ENCODE measurements around the gene KRT73.

Gene KRT73

DNA sequence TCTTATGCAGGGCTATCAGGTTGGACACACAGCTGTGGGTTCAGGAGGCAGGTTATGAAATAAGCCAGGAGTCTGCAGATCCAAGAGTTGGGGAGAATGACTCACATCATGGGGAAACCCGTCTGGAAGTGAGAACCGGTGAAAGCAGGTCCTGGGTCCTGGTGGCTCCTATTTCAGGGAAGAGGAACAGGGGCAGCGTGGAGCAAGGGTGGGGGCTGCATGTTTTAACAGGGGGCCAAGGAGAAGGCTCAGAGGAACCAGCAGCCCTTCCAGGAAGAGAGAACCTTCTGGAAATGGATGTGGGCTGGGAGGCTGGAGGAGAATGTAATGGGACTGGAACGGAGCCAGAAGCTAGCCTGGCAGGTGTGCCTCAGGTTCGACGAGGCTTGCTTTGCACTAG, 36.9 kb downstream of the KRT73 start:
- in situ Hi-C loops (cut with MboI; ENCODE audit: low pct_unique_long_range_greater_than_20kb, low sequenced_read_pairs), result loop anchor here (10.0 kb wide), 1 partner anchor 293 kb away; no protein-coding TSS in a partner anchor
- DNase-seq, result no peak

DNA sequence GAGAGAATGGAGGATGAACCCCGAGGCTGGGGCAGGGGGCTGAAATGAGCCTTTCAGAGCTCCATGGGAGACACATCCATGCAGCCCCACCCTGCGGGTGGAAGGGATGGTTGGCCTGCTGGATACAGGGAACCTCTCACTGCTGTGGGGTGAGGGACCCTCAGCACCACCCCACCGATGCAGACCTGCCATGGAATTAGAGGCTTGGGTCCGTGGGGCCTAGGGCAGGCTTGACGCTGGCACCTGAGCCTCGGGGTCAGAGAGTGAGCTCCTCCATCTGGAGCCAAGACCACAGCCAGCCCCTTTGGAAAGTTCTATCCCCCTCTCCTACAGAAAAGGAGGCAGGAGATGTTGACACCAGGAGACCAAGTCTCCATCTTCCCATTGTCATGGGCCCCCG, 37.3 kb downstream of the KRT73 start:
- no peak for DNase-seq
- in situ Hi-C loops (cut with MboI; ENCODE audit: low pct_unique_long_range_greater_than_20kb, low sequenced_read_pairs), result loop anchor here (10.0 kb wide), 1 partner anchor 294 kb away; no protein-coding TSS in a partner anchor

DNA sequence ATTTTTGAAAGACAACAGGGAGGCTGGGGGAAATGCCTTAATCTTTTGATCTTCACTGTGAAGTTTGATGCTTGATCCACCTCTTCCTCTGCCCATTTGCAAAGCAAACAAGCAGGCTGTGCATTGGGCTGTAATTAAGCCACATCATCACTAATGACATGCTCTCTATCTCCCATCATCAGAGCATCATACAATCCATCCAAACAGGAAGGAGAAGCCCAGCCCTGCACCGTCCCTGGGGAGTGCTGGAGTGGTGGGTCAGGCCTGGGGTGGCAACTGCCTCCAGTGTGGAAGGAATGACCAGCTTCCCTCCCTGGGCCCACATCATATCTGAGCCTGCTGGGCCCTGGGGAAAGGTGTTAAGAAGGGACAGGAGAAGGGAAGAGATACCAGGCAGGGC, 37.9 kb downstream of the KRT73 start:
- in situ Hi-C loops (cut with MboI; ENCODE audit: low pct_unique_long_range_greater_than_20kb, low sequenced_read_pairs), result loop anchor here (10.0 kb wide), 1 partner anchor 294 kb away; no protein-coding TSS in a partner anchor
- no peak for DNase-seq

DNA sequence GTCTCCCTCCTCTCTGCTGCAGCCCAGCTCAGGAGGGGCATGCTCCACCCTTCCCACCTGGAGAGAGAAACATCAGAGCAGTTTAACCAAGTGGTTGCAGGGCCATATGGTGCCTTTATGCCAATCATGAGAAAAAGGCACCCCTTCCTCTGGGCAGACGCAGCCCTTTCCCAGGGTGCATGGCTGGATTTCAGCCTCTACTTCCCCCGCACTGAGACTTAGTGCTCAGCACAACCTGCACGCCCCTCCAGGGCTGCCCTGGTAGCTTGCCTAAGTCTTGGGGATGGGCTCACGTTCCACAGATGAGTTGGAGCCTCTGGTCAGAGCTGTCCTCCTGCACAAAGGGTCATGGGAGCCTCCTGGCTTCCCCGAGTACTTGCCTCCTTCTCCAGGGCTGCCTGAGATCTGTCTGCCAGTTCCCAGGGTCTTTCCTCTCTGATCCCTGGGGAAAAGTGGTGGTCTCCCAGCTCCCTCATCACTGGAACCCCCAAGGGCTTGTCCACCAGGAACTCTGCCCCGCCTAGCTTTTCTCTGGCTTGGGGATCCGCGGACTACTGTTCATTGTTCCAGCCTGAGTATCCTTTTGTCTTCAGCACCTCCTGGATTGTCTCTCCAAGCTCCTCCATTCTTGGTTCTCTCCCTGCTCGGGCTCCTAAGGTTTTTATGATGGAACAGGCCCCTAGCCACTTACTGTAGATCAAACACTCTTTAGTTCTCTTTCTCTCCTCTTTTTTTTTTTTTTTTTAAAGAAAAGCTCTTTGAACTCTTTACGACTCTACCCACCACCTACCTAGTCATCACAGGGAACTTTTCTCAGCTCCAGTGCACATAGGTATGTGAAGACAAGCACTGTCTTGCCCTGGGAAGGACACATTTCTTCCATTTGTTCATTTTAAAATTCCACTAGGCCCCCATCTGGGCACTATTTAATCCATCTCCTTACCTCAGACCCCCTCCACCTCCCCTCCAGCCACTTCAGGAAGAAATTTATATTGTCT, 38.6 kb downstream of the KRT73 start:
- no peak for DNase-seq
- in situ Hi-C loops (cut with MboI; ENCODE audit: low pct_unique_long_range_greater_than_20kb, low sequenced_read_pairs), result loop anchor here (10.0 kb wide), 1 partner anchor 295 kb away; no protein-coding TSS in a partner anchor

DNA sequence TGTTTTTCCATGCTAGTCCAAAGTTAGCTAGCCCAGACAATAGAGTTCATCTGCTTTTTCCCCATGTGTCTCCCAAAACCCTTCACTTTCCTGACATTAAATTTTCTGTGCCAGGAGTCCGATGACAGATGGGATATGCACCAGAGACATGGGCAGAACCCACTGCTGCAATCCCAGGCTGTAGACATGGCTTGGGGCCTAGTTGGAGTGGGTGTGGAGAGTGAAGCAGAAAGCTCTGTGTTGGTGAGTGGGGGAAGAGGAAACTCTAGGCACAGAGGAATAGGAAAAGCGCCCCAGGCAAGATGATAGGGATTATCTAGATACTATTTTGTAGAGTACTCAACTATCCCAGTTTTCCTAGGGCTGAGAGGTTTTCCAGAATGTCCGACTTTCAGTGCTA, 39.9 kb downstream of the KRT73 start:
- in situ Hi-C loops (cut with MboI; ENCODE audit: low pct_unique_long_range_greater_than_20kb, low sequenced_read_pairs), result no loop called here

DNA sequence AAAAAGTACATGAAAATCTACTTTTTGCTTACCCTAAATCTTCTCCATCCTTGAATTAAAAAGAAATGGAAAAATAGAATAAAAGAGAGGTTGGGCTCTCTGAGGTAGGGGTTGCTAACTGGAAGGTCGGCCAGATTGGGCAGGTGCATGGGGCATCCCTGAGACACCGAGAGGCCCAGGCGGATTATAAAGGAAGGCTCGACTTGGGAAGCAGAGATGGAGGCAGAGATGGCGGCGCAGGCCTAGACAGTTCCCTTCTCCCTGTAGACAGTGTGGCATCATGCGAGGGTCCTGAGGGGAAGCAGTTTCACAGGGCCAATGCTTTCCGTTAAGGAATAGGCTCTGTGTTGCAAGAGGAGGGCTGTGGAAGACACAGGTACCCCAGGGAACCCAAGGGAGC, 41.0 kb downstream of the KRT73 start:
- DNase-seq, result no peak
- in situ Hi-C loops (cut with MboI; ENCODE audit: low pct_unique_long_range_greater_than_20kb, low sequenced_read_pairs), result no loop called here

More for the DNA sequence above, 39.9 kb downstream of the KRT73 start:
- DNase-seq, result no peak

DNA sequence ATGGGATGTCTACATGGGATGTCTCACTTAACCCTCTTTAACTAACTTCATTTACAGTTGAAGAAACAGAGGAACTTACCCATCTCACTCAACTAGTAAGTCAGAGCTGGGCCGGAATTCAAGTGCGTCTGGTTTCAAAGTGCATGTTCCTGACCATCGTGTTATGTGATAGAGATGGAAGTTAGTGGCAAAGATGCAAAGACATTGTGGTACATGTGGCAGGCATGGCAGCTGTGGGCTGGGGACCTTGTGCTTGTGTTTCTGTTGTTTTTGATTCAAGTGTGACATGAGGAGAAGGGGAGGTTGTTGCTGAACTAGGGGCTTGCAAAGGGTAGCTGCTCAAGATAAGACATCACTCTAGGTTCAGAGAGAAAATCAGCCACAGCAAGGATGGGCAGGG, 42.4 kb downstream of the KRT73 start:
- in situ Hi-C loops (cut with MboI; ENCODE audit: low pct_unique_long_range_greater_than_20kb, low sequenced_read_pairs), result no loop called here

DNA sequence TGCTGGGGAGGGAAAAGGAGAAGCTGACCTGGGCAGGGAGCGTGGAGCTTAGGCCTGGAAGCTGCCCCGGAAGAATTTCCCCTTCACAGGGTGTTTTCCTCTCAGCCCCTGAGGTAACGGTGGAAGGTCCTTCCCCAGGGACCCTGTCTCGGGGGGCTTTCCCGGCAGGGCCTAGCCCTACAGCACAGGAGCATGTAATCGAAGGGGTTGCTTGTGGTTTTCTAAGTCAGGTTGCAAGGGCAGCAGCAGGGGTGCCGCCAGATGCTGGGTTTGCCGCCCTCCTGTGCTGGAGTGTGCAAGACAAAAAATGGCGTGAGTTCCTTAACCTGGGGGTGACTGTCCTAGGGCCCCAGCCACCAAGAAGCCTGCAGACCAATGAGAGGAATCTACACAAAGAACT, 43.1 kb downstream of the KRT73 start:
- DNase-seq, result no peak
- in situ Hi-C loops (cut with MboI; ENCODE audit: low pct_unique_long_range_greater_than_20kb, low sequenced_read_pairs), result no loop called here

More for the DNA sequence above, 42.4 kb downstream of the KRT73 start:
- DNase-seq, result no peak

DNA sequence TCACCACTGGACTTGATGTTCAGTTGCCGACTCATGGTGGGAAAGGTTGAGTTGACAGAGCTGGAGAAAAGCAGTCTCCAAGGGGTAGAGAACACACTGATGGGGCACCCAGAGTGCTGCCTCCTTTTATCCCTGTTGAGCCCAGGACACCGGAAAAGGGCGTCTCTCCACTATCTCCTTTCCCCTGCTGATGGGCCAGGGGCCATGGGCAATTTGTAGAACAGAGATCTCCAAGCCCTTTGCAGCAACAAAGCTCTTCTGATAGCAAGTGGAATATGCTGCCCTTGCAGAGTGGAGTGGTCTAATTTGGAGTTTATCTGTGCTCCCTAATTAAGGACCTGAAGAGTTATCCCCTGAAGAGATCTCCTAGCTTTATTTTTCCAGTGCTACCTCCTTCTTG, 44.6 kb downstream of the KRT73 start, which contains the start of gene KRT74:
TSS of gene KRT74 (minus strand) at position 101 of the 400 bp plus-strand sequence. CDS start at position 35, 66 bp downstream.
- no peak for DNase-seq

DNA sequence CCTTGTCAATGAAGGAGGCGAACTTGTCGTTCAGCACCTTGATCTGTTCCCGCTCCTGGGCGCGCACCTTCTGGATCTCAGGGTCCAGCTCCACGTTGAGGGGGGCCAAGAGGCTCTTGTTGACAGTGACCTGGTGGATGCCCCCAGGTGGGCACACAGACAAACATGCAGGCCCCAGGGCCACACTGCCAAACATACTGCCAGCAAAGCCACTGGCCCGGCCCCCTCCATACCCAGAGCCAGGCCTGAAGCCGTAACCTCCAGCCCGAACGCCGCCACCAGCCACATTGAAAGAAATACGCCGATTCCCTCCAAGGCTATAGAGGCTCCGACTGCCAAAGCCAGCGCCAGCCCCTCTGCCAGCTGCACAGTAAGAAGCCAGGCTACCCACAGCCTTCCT, 45.1 kb downstream of the KRT73 start:
- in situ Hi-C loops (cut with MboI; ENCODE audit: low pct_unique_long_range_greater_than_20kb, low sequenced_read_pairs), result no loop called here
- no peak for DNase-seq

More for the DNA sequence above, 44.6 kb downstream of the KRT73 start, which contains the start of gene KRT74:
- in situ Hi-C loops (cut with MboI; ENCODE audit: low pct_unique_long_range_greater_than_20kb, low sequenced_read_pairs), result no loop called here

DNA sequence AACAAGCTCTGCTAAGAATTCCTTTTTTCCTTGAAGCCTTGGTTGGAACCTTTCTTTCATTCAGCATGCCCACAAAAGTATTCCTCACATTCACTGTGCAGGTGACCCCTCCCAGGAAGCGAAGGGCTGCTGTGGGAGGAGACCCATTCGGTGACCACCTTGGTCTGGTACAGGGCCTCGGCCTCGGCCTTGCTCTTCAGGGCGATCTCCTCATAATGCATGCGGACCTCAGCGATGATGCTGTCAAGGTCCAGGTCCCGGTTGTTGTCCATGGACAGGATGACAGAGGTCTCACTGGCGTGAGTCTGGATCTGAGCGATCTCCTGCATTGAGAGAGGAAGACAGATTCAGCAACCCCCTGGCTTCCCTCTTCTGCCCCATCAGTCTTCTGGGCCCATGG, 47.8 kb downstream of the KRT73 start:
- DNase-seq, result no peak
- in situ Hi-C loops (cut with MboI; ENCODE audit: low pct_unique_long_range_greater_than_20kb, low sequenced_read_pairs), result no loop called here

DNA sequence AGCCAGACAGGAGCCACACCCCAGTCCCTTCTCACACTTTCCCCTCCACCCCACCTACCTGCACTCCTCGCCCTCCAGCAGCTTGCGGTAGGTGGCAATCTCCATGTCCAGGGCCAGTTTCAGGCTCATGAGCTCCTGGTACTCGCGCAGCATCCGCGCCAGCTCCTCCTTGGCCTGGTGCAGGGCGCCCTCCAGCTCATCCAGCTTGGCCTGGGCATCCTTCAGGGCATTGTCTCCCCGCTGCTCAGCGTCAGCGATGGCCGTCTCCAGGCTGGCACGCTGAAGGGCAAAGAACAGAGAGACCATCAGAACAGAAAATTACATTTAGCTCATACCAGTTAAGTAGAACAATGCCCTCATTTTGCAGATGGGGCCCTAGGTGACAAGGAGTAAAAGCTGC, 50.2 kb downstream of the KRT73 start:
- no peak for DNase-seq
- in situ Hi-C loops (cut with MboI; ENCODE audit: low pct_unique_long_range_greater_than_20kb, low sequenced_read_pairs), result no loop called here

DNA sequence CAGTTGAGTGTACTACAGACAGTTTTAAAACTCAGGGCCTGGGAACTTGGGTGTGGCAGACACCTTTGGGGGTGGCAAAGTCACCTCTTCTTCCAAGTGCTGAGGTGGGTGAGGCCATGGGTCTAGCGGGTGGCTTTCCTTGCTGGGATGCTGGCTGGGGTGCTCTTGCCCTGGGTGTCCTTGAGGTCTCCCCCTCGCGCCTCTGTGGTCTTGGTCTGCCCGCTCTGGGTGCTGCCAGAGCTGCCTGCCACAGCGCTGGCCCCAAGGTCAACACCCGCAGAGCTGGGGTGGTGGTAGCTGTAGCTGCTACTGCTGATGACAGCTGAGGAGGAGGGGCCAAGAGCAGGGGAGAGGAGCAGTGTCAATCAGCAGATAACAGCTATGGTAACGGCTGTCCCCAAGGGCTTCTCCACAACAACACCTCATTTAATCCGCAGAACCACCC, 51.5 kb downstream of the KRT73 start:
- in situ Hi-C loops (cut with MboI; ENCODE audit: low pct_unique_long_range_greater_than_20kb, low sequenced_read_pairs), result no loop called here
- no peak for DNase-seq

DNA sequence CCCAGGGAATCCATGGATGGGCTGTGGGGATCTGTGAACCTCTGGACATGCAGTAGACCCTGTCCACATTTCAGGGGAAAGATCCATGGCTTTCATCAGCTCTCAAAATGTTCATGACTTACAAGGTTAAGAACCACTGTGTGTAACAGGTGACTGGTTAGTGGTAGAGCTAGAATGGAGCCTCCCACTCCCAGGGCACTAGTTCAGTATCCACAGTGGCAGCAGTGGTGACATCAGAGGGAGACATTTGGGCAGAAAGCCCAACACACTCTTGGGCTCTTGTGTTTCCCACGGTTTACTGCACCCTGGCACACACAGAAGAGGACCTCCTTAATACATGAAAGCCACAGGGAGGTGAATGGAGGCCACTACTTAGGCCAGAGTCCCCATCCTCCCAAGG, 53.8 kb downstream of the KRT73 start:
- in situ Hi-C loops (cut with MboI; ENCODE audit: low pct_unique_long_range_greater_than_20kb, low sequenced_read_pairs), result no loop called here
- DNase-seq, result no peak

DNA sequence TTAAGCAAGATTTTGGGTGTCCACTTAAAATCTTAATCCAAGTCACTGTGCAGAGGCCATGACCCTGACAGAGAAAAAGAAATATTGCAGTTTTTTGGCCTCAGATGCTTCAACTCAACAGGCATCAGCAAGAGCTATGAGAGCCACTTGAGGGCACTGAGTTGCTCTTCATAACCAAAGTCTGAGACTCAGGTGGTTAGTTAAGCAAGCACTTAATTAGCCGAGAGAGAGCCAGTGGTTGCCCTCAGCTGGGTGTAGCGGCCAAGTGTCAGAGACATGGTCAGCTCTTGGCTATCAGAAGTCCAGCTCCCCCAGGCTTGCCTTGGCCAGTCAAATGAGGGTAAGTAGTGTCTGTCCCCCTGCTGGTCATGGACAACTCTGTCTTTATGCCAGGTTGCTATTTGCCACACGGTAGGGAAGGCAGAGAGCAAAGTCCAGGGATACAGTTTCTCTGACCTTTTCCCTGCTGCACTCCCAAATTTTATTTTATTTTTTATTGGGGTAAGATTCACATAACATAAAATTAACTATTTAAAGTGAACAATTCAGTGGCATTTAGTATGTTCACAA, 56.4 kb downstream of the KRT73 start:
- DNase-seq, result no peak
- in situ Hi-C loops (cut with MboI; ENCODE audit: low pct_unique_long_range_greater_than_20kb, low sequenced_read_pairs), result no loop called here

DNA sequence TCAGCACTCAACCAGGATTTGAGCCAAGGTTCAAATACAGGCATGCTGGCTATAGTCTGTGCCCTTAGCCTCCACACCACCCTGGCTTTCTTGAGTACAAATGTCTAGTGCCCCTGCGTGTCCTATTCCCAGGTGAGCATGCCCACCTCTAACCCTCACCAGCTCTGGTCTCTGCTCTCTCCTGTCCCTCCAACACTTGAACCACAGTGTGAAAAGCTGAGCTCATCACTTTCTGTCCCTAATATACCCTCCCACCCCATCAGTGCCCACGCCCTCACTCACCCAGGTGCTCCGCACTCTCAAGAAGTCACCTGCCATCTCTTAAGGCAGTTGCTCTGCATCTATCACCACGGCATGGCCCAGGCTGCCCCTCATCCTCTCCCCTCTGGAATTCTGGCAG, 58.4 kb downstream of the KRT73 start:
- in situ Hi-C loops (cut with MboI; ENCODE audit: low pct_unique_long_range_greater_than_20kb, low sequenced_read_pairs), result no loop called here
- DNase-seq, result no peak

DNA sequence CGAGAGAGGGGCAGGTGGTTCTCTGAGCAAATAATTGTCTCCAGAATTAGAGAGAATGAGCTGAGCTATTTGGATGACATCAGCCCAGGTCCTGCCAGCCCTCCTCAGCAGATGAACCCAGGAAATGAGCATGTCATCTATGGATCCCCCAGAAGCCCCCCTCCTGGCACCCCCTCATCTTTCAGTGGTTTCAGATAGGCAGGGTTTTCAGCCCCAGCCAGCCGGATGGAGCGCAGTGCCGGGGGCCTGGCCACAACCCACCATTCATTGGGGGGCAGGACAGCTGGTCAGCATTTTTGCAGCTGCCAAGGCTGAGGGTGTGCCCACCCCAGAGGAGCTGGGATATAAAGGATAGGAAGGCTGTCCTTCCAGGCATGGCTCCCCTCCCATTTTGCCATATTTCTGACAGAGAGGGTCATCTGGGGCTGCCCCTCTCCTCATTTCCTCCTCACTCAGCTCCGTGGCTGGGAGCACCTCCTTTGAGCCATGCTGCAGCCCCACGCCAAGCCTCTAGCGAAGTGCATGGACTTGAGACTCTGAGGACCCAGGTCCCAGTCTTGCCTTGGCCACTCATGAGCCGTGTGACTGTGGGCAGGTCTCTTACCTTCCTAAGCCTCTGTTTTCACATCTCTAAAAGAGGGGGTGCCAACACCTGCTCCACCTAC, 59.4 kb downstream of the KRT73 start:
- no peak for DNase-seq
- in situ Hi-C loops (cut with MboI; ENCODE audit: low pct_unique_long_range_greater_than_20kb, low sequenced_read_pairs), result no loop called here

Data from KBM-7 (cell line).